Inflammatory macrophage treated with lipopolysaccharide for 4 hours (primary cell): ENCODE data around the gene KIAA1210.

Experiments
- DNase-seq: peaks from one replicate; pipeline ENCODE4 v3.0.0-alpha.2; 2020

The KIAA1210 gene

DNA sequence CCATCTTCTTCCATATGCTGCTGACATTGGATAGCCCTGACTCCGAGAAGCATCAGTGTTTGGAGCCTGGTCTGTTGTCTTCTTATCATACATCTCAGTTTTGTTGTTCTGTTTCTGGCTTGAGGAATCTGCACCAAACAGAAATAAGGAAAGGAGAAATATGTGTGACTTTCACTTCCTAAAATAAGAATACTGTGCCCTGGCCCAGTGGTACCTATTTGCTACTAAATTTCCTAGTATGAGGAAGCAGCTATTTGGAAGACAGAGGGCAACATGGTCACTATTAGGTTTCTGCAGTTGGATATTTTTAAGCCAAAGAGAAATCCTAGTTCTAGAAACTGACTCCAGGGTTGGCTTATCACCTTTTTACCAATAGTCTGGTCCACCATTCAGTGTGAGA, 38.0 kb downstream of the KIAA1210 start:
- DNase-seq, result peak; percentile 39

DNA sequence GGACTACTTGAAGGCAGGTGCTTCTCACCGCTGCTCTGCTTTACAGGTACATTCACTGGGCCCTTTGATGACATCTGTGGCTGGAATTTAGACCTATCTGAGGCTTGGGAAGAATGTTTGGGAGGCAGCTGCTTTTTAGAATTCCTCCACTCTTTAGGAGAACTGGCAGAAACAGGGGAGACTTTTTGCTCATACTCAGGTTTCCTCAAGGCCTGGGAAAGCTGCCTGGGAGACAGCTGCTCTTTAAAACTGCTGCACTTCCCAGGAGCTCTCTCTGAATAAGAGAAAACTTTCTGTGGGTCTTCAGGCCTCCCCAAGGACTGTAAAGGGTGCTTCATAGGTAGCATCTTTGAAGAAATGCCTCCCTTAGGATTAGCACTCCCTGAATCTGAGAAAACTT, 40.5 kb downstream of the KIAA1210 start:
- no peak for DNase-seq

DNA sequence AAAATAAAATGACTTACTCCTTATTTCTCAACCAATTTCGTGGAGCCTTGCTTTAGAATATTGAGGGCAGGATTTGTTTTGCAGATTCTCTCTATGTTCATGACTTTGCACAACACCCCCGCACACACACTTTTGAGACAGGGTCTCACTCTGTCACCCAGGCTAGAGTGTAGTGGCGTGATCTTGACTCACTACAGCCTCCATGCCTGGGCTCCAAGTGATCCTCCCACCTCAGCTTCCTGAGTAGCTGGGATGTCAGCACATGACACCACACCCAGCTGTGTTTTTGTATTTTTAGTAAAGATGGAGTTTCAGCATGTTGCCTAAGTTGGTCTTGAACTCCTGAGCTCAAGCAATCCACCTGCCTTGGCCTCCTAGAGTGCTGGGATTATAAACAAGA, 42.8 kb downstream of the KIAA1210 start:
- peak; percentile 17 for DNase-seq

DNA sequence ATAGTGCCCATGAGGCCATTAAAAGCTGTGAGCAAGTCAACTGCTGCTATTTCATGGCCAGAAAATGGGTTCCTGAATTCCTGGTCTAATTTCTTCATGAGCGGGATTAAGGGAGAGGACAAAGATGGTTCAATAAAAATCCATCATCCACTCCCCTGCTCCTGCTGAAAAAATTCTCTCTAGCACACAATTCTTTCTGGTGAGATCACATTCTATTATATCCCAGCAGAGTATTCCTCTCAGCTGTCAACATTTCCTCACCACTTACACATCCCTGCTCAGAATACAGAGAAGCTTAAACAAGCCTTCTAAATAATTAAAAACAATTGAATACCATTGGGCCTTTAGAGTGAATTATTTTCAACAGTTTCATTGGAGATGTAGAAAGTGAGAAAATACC, 45.3 kb downstream of the KIAA1210 start:
- DNase-seq, result no peak

DNA sequence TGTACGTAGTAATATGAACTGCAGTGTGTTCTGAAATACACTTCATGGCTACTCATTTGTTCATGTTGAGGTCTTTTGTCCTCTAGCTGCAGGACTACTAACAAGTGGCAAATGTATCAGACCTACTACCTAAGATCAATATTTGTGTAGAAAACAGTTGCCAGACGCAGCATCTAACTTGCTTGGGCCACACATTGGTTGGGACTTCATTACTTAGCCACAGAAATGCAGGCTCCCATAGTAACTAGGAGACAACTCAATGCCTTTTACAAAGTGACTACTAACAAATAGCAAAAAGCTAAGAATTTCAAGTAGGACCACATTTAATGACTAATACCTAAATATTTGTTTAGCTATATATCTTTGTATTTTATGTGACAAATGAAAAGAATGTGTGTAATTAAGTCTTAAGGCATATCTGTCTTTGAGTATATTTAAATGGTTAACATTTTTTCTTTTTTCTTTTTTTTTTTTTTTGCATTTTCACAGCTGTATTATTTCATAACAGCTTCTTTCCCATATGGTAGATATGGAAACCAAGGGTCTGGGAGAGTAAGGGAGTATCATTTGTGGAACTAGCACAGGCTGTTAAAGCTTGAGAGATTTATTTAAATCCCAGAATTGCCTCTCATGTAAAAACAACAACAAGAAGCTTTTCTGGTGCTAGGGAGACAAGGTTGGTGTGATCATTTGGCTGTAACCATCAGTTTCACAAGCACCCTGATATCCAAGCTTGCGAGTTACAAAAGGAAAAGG, 52.2 kb downstream of the KIAA1210 start:
- no peak for DNase-seq

DNA sequence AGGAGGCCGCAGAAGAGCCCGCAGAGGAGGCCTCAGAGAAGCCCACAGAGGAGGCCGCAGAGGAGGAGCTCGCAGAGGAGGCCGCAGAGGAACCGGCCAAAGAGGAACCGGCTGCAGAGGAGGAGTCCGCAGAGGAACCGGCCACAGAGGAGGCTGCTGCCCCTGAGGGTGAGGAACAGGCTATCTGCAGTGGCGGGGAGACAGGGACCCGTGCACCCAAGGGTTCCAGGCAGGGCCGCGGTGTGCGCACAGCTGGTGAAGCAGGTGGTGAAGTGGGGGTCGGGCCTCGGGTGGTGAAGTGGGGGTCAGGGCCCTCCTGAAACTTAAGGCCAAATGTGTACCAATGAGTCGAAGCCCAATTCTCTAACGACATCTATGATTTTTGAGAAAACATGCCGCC, 53.7 kb downstream of the KIAA1210 start:
- DNase-seq, result no peak

DNA sequence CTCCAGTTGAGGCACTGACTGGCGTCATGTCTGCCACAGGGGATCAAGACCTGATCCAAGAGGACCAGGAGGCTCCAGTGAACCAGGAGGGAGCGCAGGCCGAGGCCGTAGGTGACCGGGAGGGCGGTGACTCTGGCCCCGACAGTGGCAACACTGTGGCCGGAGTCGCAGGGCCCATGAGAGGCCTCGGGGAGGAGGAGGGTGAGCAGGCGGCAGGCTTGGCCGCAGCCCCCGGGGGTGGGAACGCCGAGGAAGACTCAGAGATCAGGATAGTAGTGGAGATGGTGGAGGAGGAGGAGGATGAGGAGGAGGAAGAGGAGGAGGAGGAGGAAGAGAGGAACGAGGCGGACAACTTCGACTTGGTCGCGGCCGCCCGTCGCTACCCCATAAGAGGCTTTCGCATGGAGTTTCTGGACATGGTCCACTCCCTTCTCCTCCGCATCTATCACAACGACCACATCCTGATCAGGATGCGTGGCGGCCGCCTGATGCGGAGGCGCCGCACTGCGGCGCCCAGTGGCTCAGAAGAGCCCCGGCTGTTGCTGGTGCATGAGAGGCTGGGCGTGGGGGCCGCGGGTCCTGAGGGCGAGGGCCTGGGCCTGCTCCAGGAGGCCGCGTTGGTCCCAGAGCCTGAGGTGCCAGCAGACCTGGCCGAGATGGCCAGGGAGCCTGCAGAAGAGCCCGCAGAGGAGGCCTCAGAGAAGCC, 54.3 kb downstream of the KIAA1210 start:
- no peak for DNase-seq

DNA sequence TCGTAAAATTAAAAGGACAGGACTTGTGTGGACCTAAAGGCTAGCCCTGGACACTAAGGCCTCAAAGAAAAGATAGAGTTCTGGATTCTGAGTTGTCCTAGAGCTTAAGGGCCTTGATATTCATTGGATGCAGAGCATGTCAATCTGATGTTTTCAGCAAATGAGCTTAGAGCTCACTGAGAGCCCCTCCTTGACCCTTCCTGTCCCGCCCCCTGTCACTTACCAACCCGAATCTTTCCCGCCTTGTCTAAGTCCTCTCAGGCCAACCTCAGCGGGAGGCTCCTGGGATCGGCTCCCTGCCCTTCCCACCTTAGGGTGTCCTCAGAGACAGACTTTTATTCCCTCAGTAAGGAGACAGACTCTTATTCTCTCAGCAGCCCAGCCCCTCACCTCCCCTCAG, 54.9 kb downstream of the KIAA1210 start, which contains the start of gene CT47C1:
TSS of gene CT47C1 (plus strand) at position 250 of the 400 bp plus-strand sequence. CDS start 233 bp downstream, outside the sequence.
- no peak for DNase-seq

DNA sequence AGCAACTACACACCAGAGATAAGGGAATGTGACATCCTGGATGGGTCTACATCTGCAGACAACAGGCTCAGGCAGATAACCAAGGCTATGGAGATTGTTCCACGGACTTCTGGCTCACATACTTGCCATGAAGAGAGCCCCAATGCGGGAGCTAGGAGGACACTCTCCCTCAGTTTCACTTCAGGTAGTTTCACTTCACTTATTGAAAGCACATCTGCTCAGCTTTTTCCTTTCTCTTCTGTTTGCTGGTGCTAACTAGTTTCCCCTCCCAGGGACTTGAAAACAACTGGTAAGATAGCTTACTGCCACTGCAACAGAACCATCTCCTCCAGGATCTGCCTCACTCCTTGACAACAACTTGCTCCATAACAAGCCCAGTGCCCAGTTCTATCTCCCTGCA, 56.2 kb downstream of the KIAA1210 start:
- peak; percentile 31 for DNase-seq

DNA sequence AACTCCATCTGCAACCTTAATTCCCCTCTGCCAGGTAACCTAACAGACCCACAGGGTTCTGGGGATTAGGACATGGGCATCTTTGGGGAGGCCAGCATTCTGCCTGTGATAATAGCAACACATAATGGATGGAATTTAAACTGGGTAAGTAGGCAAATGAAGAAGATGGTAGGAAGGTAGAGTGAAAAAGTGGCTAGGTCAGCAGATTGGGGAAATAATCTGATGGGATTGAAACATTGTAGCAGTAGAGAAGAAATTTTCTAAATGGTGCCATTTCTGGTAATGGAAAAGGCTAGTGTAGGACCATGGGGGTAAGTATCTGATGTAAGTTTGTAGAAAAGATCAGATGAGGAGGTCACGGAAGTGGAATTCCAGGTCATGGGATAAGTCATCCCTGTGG, 57.9 kb downstream of the KIAA1210 start:
- no peak for DNase-seq

DNA sequence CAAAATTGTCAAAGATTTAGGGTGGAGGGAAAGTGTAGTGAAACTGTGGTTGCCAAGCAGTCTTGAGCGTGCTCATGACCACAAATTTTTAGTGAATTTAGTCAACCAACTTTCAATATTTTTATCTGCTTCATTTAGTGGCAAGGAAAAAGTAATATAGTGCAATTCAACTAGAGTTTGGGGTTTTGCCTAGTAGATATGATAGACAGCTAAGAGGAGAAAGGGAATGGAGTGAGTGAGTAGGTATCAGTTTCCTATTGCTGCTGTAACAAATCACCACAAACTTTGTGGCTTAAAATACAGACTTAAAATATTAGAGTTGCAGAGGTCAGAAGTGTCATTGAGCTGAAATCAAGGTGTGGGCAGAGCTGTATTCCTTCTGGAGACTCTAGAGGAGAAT, 58.5 kb downstream of the KIAA1210 start:
- DNase-seq, result no peak

DNA sequence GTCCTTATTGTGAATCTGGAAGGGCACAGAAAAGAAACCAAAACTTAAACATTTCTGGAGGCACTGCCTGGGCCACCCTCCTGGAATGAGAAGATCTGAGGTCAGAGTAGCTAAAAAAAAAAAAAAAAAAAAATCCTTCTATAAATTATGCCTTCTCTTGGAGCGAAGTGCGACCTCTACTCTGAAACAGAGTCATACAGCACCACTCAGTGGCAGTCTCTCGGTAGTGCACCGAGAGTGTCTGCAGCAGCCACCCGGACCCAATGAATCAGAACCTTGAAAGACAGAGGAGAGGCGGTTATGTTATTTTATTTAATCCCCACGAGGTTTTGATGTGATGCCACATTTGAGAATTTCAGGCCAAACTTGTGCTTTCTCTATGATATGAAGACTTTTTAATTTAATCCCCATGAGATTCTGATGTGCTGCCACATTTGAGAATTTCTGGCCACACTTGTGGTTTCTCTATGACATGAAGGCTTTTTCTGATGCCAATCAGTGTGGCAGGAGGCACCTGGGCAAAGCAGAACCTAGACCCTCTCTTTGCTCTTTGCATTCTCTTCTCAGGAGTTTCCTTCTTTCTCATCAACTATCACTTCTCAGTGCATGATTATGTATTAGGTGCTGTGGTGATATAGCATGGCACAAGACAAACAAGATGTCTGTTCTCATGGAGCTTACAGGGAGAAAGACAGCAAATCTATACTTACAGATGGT, 60.4 kb downstream of the KIAA1210 start:
- peak; percentile 57 for DNase-seq

DNA sequence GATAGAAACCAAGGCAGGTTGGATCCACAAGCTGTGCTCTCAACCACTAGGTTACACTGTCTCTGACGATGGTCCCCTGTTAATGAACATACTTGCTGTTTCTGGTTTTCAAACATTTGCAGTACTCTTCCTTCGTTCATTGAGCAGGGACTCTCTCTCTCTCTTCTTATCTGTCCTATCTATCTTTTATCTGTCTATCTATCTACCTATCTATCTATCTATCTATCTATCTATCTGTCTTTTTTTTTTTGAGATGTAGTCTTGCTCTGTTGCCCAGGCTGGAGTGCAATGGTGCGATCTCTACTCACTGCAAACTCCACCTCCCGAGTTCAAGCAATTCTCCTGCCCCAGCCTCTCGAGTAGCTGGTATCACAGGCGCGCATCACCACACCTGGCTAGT, 64.2 kb downstream of the KIAA1210 start:
- DNase-seq, result no peak

DNA sequence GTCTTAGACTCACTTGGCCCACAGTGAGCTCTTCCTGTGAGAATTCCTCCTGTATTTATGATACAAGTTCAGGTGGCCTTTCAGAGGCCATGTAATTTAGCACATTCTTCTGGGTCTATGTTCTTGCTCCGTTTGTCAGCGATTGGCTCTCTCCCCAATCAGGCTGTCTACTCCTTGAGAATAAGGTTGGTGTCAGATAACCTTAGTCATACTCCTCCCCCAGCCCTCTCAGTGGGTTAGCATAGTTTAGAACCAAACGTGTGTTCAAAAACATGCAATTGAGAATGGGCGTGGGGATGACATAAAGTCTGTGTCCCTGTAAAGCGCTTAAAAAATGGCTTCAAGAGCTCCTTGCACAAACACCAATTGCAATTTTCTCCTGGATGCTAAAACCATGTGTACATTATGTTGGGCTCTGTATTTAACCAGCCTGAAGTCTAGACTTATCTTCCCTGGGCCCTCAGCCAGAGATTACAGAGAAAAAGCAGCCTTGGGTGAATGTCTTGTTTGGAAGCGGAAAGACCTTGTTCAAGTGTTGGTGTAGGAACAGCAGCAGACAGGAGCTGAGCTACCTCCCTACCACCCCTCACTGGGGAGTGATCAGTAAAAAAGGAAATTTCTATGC, 64.8 kb downstream of the KIAA1210 start:
- no peak for DNase-seq

DNA sequence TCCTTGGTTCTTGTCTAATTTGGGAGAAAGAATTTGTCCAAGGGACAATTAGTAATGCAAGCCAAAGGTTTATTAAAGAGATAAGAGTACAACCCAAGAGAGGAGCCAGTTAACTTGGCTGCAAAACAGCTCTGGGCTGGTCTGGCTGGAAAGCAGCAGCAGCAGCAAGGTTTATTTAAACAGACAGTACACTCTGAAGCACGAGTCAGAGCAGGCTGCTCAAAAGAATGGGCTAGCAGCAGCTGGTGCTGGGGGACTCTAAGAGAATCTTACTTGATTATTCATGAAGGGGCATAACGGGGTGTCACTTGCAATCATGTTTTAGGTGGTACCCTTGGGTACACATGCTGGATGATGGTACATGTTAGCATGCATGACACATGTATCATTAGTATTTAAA, 71.9 kb downstream of the KIAA1210 start:
- DNase-seq, result no peak

DNA sequence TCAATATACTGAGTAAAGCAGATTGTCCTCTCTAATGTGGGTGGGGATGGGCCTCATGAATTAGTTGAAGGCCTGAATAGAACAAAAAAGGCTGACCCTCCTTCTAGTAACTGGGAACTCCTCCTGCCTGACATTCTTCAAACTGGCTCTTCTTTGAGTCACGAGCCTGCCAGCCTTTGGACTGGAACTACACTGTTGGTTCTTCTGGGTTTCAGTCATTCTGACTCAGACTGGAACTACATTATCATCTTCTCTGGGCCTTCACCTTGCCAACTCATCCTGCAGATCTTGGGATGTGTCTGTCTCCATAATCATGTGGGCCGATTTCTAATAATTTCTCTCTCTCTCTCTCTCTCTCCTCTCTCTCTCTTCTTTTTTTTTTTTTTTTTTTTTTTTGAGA, 81.7 kb downstream of the KIAA1210 start:
- DNase-seq, result no peak

DNA sequence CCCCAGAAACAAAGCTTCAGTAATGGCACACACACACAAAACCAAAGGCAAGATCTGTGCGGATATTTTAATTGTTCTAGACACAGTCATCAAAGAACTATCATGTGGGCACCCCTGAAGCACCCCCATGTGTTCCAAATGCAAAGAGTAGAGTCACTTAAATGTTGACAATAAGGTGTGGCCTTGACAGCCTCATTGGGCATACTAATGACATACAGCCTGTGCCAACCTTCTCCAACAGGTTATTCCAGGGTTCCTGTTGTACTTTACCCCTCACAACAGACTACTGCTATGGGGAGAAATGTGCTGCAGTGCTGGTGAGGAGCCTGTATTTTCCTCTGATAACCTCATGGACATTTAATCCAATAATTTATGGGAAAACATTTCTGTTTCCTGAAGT, 84.6 kb downstream of the KIAA1210 start:
- no peak for DNase-seq

DNA sequence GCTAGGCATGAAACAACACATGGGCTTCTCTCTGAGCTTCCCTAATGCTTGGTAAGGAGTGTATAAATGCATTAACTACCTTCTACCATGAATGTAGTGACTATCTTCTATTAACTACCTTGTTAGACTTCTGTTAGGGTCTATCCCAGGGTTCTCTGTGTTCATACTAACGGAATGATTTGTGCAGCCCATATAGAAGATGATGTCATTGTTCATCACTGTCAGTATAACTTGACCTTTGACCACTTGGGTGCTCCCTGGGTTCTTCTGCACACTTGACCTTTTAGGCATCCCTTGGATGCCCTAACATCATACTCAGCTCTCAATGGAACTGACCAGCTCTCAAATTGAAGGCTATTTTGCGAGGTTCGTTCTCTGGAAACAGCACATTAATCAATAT, 85.6 kb downstream of the KIAA1210 start:
- peak; percentile 7 for DNase-seq

DNA sequence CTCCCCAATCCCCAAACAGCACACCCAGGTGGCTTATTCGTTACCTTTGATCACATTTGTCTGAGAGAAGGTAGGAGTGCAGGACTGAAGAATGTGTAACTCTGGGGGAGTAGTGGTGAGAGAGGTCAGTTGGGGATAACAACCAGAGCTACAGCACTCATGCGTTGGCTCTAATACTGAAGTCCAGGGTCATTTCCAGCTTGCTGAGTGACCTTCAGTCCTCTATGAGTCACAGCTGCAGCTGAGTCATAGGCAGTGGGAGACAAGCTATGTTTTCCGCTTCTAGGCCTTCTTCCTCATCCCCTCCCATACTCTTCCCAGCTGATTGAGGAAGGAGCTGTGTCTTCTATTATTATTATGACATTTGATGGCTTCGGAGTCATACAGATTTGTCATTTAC, 86.4 kb downstream of the KIAA1210 start:
- peak; percentile 89 for DNase-seq

DNA sequence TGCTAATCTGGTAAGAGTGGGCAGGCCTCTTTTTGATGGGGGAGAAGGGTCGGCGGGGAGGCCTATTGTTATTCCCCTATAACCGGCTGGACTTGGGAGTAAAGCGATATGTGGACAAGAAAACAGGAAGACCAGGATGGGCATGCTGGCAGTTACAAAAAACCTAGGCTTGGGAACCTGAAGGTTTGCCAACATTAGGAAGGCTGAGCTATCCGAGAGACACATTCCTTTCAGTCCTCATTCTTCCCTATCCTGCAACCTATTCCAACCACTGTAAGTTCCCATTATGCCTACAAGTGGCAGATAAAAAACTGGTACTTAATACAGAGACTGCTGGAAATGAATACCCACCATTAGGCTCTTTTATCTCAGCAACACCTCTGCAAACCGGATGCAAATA, 87.2 kb downstream of the KIAA1210 start:
- DNase-seq, result no peak

DNA sequence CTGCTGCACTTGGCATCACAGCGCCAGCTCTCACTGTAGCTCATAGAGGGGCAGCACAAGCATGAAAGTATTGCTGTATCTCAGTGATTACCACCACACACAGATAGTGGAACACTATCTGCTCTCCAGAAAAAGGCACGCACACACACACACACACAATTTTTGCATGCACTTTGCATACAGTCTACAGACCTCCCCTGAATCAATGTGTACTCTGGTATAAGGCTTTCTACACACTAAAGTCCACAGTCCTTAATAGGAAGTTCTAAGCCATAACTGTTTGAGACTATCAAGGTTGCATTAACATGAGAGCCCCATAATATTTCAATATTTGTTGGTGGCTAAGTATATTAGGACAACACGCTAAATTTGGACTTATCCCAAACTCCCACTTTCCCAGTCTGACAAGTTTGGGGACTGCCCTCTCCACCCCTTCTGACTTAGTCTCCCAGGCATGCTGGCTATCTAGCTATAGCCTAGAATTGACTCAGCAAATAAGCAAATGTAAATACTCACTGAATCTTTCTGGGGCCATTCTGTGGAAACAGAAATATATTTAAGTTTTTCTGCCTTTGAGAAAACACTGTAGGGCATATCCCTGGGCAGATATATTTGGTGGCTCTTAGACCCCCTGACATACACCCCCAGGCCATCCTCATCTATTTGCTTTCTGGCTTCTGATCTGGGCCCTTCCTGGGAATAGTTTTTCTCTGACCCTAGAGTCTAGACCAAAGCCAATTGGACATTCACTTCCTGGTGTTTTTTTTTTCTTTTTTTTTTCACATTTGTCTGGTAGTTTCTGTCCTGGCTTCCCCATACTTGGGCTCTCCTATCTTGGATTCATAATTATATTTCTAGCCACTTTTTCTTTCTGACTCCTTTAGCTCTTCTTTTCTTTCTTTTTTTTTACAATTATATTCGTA, 91.2 kb downstream of the KIAA1210 start:
- no peak for DNase-seq

DNA sequence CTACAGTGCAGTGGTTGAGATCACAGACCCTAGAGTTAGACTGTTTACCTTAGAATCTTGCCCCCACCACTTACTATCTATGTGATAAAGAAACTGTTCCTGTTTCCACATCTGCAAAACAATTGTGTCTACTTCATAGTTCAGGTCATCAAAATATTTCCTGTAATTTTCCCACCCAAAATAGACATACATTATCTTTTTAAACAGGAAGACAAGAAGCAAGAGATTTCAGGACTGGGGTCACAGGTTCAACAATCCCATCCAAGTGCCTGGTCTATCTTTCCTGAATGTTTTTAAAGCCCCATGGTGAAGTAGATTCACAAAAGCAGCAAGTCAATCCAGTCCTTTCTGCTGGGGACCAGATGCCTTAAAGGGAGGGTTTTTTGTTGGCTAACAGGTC, 96.6 kb downstream of the KIAA1210 start:
- no peak for DNase-seq
